Epithelial cell of proximal tubule (primary cell): ENCODE measurements around the gene PRKCH. TPM values are rescaled to one million over a fixed set of nuclear protein-coding genes. Genes with fewer than 3 reads are reported as not detected.

Experiments
- DNase-seq: peaks from one replicate; pipeline ENCODE4 v3.0.0-alpha.2; 2011; ENCODE audit warnings: low read depth
- H3K4me3 ChIP-seq: 2 replicates; pipeline ENCODE4 v1.5.1; 2011; ENCODE audit warnings: low read depth, mild to moderate bottlenecking, low read length
- CTCF ChIP-seq: conservative IDR thresholded peaks from 2 replicates; pipeline ENCODE4 v1.5.1; 2012; ENCODE audit warnings: low read depth, mild to moderate bottlenecking, low read length
- total RNA-seq: library from RNA; depleted of rRNA; stranded (reverse); fragments of >200 nt; gene quantifications from 2 replicates; pipeline ENCODE4 v1.2.3, GENCODE V29; 2015

The PRKCH gene
- total RNA-seq, 1 donor from 2014 or later, result 7.6 TPM

DNA sequence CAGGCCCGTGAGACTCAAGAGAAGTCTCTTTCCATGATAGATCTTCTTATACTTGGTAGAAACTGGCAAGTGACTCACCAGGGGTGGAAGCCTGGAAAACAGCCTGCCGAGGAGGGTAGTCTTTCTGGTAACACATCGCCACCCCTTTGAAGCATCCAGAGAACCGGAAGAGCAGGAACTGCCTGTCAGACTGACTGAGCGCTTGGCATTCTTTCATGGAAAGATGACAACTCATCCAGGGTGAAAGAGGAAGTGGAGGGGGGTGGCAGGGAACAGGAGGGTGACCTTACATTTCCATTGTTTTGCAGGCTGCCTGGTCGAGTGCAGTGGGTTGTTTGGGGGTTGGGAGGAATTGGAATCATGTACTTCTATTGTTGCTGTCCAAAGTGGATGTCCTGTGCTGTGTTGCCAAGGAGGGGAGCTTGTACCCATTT, 34.5 kb downstream of the PRKCH start:
- TF ChIP-seq CTCF, result no peak
- peak; percentile 46 for DNase-seq
- no peak overlapping the region for H3K4me3 ChIP-seq

GRCh38 chr14:61357123-61357522, 35.7 kb downstream of the PRKCH start:
- no peak for TF ChIP-seq CTCF
- H3K4me3 ChIP-seq, result no peak overlapping the region
- no peak for DNase-seq

GRCh38 chr14:61358554-61359226, 37.3 kb downstream of the PRKCH start:
- DNase-seq, result no peak
- no peak overlapping the region for H3K4me3 ChIP-seq
- TF ChIP-seq CTCF, result no peak

DNA sequence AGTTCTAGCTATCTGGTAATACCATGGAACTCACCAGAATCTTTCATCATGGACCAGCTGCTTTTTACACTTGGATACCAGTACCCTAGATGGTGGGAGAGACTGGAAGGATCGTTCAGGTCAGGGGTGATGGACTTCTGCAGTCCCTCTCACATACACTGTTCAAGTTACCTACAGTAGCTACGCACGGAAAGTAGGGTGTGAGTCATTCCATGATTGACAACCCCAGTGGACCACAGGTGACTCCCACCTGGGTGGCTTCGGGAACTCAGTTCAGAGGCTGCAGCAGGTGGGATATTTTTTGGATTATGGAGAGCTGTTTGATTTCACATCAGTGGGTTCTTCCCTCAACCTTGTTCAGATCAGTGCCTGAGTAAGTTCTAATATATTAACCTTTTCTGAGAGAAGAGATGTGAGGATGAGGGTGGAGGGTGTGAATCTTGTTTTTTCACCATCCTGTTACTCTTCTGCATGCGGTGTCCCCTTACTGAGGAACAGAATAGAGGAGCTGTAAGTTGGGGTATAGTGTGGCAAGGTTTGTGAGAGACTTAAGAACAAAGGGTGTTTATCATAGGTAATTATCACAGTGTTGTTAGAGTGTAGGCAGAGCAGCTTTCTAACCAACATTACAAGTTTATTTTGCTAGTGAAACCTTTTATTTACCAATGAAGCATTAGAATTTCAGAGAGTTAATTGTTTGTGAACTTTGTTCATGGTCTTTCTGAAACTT, 39.6 kb downstream of the PRKCH start:
- DNase-seq, result no peak
- H3K4me3 ChIP-seq, result no peak overlapping the region
- TF ChIP-seq CTCF, result no peak

- no peak overlapping the region for H3K4me3 ChIP-seq
- no peak for TF ChIP-seq CTCF
- no peak for DNase-seq
Observed at GRCh38 chr14:61362072-61362750, 40.8 kb downstream of the PRKCH start.

GRCh38 chr14:61364243-61364642, 42.9 kb downstream of the PRKCH start:
- no peak for DNase-seq
- TF ChIP-seq CTCF, result no peak

More at GRCh38 chr14:61364243-61364642, 42.9 kb downstream of the PRKCH start:
- no peak overlapping the region for H3K4me3 ChIP-seq
